ENCODE results near the gene CYTL1.
A peak's percentile ranks its signal among the peaks of the same experiment; 100 is the strongest.

The CYTL1 gene

GRCh38 chr4:5052726-5053425 lies 33.6 kb upstream of the CYTL1 start:
- Histone ChIP-seq H3K27me3 (peaks cover 28% of the 10 kb centered on the region), H3K36me3 (no peaks in the 10 kb centered on the region), H3K9me3 (no peaks in the 10 kb centered on the region), H3K4me1 (no peaks in the 10 kb centered on the region), H3K4me3 (ENCODE audit: low read depth, low read length) (no peak overlapping the region)
- no peak for TF ChIP-seq CTCF (IDR thresholded peaks at IDR 0.05; ENCODE audit: low read depth, low read length)
- no peak for DNase-seq

DNA sequence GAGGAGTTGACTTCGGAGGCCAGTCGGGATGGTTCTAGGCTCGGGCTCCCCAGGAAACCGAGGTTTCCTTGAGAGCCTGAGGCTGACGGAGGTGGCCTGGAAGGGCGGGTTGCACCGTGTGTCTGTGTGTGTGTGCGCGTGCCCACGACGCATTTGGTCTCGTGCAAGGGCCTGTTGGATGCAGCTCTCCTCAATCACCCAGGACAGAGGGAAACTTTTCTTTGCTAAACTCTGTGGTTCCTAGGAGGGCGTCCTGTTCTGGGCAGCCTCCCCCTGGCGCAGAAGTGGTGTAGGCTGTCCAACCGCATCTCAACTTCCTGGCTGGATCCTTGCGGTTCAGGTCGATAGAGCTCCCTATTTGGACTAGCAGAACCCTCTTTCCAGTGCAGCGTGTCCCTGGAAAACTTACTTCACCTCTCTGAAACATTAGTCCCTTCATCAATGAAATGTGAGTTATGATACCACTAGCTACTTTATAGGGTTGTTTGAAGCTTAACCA lies 33.0 kb upstream of the CYTL1 start:
- H3K4me3 ChIP-seq (ENCODE audit: low read depth, low read length), result no peak overlapping the region
- H3K36me3 ChIP-seq, result no peaks in the 10 kb centered on the region
- TF ChIP-seq CTCF (IDR thresholded peaks at IDR 0.05; ENCODE audit: low read depth, low read length), result no peak
- H3K9me3 ChIP-seq, result no peaks in the 10 kb centered on the region
- DNase-seq, result no peak
- peaks cover 28% of the 10 kb centered on the region for H3K27me3 ChIP-seq
- H3K4me1 ChIP-seq, result no peaks in the 10 kb centered on the region

GRCh38 chr4:5051278-5052203 lies 32.3 kb upstream of the CYTL1 start, which contains the start of gene STK32B:
Gene STK32B, plus strand, starts transcription at chr4:5051480.
- no peak for TF ChIP-seq CTCF (IDR thresholded peaks at IDR 0.05; ENCODE audit: low read depth, low read length)
- Histone ChIP-seq H3K4me3 (ENCODE audit: low read depth, low read length) (peak within 1 kb of the TSS; percentile 56), H3K9me3 (no peaks in the 10 kb centered on the region), H3K27me3 (peaks cover 28% of the 10 kb centered on the region), H3K4me1 (no peaks in the 10 kb centered on the region), H3K36me3 (no peaks in the 10 kb centered on the region)
- peak; percentile 51 for DNase-seq

- Histone ChIP-seq H3K9me3 (no peaks in the 10 kb centered on the region), H3K27me3 (peaks cover 28% of the 10 kb centered on the region), H3K36me3 (no peaks in the 10 kb centered on the region), H3K4me3 (ENCODE audit: low read depth, low read length) (peak overlapping the region; percentile 56), H3K4me1 (no peaks in the 10 kb centered on the region)
- DNase-seq, result peak; percentile 82
- TF ChIP-seq CTCF (IDR thresholded peaks at IDR 0.05; ENCODE audit: low read depth, low read length), result peak; percentile 83
Measured at GRCh38 chr4:5050520-5051277, 31.4 kb upstream of the CYTL1 start.

DNA sequence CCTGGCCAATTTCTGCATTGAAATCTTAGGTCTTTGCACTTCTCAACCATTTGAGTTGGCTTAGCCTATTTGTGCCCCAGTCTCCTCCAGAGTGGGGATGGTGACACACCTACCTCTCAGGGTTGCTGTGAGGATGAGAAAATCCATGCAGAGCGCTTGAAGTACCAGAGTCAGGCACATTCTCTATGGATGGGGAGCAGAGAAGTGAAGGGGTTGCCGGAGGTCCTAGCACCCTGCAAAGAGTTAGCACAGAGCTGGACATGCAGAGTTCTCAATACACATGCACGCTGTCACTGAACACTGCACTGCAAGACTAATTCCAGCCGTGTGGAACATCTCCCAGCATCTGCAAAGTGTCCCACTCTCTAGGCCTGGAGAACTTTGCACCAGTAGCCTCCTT lies 29.5 kb upstream of the CYTL1 start:
- Histone ChIP-seq H3K27me3 (peaks cover 28% of the 10 kb centered on the region), H3K4me1 (no peaks in the 10 kb centered on the region), H3K9me3 (no peaks in the 10 kb centered on the region), H3K36me3 (no peaks in the 10 kb centered on the region), H3K4me3 (ENCODE audit: low read depth, low read length) (no peak overlapping the region)
- no peak for TF ChIP-seq CTCF (IDR thresholded peaks at IDR 0.05; ENCODE audit: low read depth, low read length)
- DNase-seq, result no peak
